Effector CD4-positive, alpha-beta T cell (primary cell): ENCODE results near the gene ATP2B2.
"Not testable (repeated sequence)": the region's sequence is repeated elsewhere in the genome, so short reads cannot be mapped to it uniquely, and the experiment has no call there.

Experiments
- DNase-seq: peaks from one replicate; pipeline ENCODE4 v3.0.0-alpha.2; 2020

Gene ATP2B2

DNA sequence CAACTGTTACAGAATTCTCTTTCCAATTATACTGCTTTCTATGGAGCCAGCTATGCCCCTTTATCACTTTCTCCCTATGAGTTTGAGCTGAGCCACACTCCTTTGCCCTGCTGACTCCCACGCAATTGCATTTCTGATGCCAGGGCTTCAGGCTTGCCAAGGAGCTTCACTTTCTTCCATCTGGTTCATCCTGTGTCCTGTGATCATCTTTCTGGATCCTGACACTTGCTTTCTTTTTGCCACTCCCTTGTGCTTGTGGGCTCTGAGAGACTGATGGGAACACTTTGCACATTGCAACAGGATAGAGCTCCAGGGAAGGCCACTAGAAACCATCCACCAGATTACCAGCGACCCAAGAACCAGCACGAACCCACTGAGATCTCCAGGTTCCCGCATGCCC lies 107.5 kb downstream of the ATP2B2 start:
- no peak for DNase-seq

DNA sequence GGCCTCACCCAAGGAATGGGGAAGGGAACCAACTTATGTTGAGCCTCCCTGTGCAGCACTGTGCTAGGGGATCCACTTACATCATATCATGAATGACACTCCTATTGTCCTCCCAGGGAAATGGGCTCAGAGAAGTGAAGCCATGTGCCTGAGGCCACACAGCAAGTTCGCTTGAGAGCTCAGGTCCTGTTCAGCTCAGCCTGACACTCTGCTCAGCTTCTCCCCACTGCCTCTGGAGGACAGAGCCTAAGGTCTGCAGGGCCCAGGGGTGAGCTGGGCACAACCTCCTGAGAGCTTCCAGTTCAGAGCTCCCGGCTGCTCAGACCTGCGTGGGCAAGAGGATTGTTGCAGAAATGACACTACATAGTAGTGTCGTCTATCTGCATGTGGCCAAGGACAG lies 108.5 kb downstream of the ATP2B2 start:
- no peak for DNase-seq

DNA sequence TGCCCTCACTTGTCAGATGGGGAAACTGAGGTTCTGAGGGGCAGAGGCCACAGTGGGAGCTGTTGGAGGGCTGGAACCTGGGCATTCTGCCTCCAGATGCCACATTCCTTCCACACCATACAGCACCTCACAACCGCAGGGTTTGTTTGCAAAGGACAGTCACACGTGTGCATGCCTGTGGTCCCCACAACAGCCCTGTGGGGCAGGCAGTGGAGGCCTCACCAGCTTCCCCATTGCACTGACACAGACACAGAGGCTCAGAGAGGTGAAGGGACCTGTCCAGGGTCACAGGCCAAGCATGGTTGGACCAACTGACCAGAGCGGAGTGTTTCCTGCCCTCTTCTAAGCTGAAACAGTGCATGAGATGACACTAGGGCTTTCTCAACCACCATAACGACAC lies 109.3 kb downstream of the ATP2B2 start:
- DNase-seq: no peak

DNA sequence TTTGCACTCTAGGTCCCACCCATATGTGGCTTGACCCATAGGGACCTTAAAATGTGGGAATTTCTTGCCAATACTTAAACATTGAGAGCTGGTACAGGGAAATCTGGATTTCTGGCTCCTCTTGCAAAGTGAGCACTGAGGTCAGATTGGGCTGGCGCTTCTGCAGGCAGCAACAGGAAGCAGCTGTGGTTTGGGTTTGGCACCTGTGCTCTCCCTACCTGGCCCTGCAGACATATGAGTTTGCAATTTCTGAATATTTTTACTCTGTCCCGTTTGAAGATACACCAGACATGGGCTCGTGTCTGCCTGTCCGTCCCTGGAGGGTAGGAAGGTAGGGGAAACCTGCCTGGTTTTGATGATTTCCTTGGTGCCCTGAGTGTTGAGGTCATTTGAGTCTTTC lies 109.7 kb downstream of the ATP2B2 start:
- DNase-seq: peak; percentile 14

DNA sequence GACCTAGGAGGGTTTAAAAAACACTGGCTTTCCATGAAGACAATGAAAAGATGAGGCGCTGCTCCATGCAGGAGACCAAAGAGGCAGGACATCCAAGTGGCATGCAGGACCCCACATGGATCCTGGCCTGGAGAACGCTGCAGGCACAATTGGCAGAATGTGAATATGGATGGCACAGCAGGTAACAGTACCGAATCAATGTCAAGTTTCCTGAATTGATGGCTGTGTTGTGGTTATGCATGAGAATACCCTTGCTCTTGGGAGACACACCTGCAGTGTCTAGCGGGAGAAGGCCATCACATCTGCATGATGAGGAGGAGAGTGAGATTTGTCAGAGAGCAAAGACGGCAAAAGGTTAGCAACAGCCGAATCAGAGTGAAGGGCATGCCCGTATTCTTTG lies 110.2 kb downstream of the ATP2B2 start:
- DNase-seq: no peak

DNA sequence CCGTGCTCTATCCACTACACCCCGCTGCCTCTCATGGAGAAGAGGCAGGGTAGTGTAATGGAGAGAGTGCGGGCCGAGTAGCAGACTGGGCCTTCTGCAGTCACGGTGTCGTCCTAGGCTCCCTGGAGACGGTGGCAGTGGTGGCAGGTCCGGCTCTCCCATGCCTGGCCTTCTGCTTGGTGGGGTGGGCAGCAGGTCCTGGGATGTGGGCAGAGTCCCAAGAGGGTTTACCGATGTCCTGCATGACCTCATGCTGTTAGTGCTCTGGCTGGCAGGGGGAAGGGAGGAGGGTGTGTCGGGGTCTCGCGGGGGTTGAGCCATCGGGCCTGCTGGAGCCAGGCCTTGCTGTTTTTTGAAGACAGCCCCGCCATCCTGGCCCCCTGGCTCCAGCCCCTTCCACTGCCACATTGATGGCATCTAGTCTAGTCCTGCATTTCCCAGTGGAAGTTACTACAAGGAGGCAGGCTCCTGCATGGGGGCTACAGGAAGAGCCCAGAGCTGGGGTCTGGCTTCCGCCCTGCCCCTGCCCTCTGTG lies 110.8 kb downstream of the ATP2B2 start:
- DNase-seq: no peak

DNA sequence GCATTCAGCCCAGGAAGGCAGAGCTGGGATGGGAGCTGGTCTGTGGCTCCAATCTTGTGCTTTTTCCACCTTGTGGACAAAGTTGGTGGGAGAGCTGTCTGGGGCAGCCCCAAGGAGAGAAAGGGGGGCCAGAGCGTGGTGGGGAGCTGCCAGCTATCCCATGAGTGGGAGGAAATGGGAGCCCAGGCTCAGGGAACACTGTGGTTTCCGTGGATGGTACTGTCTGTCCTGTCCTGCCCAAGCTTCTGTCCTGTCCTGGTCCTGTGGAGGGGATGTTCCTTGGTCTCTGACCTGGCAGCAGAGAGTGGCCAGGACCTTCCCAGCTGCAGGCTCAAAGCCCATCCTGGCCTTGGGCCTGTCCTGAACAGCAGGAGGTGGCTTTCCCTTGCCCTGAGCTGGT lies 111.9 kb downstream of the ATP2B2 start:
- DNase-seq: no peak

DNA sequence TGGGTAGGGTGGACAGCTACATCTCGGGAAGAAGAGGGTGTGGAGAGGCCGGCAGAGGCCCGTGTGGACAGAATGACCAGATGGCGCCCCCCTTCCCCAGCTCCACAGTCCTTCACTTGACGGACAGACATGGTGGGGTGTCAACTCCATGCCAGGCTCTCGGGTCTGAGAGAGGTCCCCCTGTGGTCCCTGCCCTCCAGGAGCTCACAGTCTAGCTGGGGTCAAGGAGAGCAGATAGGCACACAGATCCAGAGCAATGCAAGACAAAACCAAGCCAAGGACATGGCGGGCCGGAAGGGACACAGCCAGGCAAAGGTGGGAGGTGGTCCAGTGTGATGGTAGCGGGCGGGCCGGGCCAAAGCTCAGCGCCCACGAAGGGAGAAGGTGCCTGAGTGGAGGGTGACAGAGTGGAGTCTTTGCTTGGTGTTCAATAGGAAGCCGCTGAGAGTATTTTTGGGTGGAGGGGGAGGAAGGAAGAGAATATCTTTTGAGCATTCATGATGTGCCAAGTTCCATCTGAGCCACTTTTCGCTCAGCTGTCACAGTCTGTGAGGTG lies 112.4 kb downstream of the ATP2B2 start:
- DNase-seq: no peak

DNA sequence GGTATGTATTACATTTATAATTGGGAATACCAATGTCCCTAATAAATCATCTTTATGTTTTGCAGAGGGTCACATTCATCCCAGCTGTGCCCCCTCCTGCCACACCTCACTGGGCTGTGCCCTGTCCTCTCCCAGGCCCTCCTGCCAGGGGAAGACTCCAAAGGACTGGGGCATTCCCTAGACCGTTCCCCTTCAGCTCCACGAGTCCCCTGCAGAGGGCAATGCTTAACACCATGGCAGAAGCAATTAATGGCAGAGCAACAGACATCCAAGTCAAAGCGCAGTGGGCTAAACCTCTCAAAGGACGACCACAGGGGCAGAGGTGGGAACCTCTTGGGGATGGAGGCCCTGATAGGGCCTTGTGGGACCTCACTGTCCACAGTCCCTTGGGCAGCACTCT lies 113.1 kb downstream of the ATP2B2 start:
- no peak for DNase-seq

DNA sequence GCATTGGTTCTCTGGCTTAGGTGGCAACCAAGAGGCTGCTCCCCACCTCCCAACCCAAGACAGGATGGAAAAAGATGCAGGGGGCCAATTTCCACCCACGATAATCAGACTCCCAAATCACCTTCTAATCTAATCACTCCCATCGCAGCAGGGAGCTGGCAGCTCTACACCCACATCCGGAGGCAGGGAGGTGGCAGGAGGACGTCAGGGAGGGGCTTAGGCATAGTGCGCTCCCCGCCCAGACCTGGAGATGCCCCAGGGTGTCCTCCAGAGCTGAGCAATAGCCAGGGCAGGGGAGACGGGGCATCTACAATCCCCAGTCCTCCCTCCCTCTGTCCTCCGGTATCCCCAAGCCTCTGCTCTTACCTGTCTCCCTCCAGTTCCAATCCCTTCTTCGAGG lies 114.0 kb downstream of the ATP2B2 start:
- no peak for DNase-seq

DNA sequence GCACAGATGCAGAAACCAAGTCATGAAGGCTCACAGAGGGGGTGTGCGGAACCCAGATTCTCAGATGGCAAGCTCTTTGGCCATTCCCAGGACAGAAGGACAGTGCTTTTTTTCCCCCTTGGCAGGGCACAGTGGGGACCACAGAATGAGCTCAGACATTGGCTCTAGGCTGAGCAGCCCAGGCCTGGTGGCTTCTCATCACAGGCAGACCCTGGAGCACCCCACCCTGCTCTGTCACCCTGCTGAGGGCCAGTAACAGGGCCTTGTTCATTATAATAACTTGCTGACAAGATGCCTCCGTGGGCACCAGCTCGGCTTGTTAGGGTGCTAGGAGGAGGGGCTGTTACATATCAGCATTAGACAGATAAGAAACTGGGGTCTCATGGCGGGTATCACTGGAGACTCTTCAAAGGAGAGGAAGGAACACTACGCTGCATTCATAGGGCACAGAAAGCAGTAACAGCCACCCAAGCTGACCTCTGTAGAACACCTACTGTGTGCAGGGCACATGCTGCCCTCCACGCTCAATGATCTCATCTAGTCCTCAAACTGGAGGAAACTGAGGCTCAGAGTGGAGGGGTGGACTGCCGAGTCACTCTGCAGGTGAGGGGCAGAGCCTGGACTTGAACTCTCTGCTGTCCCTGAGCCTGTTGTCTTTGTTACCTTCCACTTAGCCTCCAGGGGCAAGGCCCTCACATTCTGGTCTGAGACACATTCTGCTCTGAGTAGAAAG lies 114.6 kb downstream of the ATP2B2 start:
- DNase-seq: no peak

DNA sequence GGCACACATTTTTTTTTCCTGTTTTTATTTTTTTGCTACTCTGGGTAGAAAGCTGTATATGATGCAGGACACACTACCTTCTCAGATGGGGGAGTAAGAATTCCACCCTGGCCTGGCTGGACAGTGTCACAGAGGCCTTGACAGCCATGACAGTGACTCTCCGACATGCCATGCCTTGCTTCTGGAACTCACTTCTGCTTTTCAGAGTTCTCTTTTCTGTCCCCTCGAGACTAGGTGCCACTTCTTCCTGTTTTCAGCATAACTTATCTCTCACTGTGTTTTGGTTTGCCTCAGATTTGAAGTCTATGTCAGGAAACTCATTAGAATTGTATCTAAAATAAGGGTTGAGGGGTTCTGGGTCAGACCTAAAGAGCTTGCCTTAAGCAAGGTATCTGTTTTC lies 115.4 kb downstream of the ATP2B2 start:
- DNase-seq: no peak

DNA sequence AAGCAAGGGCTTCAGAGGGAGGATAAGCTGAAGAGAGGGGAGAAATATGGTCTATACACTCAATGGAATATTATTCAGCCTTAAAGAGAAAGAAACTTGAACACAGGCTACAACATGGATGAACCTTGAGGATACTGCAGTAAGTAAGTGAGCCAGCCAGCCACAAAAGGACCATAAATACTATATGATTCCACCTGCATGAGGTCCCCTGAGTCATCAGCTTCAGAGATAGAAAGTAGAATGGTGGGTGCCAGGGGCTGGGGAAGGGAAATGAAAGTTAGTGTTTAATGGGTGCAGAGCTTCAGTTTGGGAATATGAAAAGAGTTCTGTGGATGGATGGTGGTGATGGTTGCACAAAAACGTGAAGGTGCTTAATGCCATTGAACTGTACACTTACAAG lies 116.0 kb downstream of the ATP2B2 start:
- no peak for DNase-seq

DNA sequence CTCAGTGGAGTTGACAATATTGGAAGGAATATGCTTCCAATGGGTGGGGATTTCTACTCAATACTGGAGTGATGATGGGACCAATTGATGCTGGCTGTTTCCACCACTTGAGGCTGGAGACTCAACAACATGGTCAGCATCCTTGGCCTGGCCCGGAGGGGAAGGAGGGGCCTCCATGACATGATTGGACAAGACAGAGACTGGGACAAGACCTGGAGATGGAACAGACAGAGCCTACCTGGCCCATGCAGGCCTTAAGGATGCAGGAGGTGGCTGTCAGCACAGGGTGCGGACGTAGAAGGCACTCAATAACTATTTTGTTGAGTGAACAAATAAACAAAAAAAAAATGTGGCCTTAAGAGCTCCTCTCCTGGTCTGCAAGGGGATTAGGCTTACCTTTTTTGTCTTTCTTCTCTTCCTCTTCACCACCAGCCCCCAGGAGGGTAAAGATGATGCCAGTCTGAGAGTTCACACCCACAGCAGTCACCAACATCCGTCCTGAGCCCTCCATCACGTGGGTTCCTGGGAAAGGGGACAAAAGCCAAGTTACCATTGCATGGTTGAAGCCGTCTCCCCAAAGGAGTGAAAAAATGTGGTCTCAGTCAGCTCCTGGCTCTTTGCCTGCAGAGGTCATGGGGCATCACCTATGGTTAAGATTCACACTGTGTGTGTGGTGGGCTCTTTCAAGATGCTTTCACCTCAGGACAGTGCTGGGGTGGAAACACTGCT lies 117.3 kb downstream of the ATP2B2 start:
- no peak for DNase-seq

DNA sequence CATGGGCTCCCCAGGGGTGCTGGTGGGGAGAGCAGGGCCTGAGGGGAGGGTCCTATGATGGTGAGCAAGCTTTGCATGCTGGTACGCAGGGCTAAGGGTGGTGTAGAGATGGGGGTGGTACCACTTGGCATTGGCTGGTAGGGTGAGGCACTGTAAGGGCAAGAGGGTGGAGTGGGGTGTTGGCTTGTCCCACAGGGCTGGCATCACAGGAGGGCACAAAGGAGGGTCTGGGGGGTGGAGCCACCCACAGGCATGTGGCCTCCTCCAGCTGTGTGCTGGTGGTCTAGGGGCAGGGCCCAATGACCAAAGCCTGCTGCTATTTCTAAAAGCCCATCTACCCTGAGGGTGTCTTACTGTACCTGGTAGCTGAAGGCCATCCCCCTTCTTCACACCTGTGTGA lies 119.3 kb downstream of the ATP2B2 start:
- no peak for DNase-seq

DNA sequence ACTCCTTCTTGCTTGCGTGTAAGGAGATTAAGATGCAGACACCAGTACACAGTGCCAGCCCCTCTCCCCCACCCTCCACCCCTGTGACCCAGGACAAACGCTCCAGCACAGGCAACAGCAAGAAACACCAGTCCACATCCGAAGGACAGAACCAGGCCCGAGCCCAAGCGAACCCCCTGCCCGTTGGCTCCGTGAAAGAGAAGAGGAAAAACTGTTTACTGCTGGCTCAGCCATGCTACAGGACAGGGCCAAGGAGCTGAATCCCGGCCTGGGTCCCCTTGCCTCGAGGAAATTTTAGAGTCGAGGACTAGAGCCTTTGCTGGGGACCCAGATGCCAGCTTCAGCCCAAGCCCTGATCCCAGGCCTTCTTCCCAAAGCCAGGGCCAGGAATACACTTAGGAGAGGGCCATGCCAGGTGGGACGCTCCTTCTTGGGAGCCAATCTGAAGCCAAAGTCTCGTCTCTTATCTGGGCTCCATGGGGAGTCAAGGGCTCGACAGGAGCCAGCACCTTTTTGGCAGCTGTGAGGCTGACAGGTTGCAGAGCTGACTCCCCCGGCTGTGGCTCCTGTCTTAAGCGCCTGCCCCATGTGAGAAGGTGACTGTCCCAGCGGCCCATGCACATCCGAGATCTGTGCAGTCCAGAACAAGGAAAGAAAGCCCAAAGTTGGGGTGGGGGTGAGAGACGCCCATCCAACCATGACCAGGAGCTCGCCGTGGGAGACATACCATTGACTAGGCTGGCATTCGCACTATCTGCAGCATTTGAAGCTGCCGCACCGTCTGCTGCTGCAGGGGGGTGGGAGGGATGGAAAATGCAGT lies 120.6 kb downstream of the ATP2B2 start:
- DNase-seq: no peak

DNA sequence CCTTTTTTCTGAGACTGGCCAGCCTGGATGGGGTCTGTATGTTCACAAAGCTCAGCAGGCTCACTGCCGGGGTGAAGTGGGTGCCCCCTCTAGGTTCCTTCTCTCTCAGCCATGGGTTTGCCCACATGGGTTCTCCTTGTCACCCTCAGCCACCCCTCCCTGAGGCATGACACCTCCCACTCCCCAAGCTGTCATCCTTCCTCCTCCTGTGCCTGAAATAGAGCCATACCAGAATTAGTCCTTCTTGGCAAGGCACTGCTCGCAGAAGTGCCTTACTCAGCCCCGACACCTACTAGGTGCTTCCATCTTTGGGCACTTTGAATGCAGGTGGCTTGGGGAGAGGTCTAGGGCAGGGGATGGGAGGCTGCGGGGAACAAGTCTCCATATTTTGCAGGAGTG lies 121.5 kb downstream of the ATP2B2 start:
- no peak for DNase-seq

DNA sequence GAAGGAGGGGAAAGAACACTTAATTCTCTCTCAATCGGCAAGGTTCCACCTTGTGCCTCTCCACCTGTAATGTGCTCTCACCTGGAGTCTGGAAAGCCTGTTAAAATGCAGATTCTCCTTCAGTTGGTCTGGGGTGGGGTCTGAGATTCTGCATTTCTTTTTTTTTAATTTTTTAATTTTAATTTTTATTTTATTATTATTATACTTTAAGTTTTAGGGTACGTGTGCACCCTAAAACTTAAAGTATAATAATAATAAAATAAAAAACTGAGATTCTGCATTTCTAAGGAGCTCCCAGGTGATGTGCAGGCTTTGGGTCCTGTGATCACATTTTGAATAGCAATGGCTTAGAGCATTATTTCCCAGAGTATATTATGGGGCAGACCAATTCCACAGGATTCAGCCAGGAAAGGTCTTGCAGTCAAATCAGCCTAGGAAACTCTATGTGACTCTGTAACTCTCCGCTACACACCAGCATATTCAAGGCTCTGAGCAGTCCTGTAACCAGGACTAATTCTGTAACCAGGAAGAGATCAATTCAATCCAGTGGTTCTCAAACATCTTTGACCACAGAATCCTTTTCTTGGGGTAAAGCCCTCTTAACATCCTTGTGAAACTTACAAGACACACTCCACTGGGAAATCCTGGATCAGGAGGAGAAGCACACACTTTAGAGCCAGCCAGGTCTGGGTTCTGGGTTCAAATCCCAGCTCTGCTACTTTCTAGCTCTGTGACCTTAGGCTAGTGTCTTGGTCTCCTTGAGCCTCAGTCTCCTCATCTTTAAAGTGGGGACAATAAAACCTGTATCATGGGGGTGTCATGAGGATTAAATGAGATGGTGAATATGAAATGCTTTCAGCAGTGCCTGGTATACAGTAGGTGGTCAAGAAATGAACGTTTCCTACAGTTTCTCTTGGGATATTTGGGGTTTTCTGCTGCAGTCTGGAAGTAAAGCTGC lies 122.2 kb downstream of the ATP2B2 start:
- DNase-seq: no peak

DNA sequence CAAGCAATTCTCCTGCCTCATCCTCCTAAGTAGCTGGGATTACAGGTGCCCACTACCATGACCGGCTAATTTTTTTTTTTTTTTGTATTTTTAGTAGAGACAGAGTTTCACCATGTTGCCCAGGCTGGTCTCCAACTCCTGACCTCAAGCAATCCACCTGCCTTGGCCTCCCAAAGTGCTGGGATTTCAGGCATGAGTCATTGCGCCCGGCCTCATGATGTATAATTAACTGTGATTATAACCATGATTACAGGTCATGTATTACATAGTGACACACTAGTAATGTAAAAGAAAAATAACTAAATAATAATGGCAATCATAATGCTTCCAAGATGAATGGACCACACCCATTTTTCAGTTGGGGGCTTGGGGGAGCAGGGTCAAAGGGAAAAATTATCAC lies 122.9 kb downstream of the ATP2B2 start:
- not testable (repeated sequence) for DNase-seq

DNA sequence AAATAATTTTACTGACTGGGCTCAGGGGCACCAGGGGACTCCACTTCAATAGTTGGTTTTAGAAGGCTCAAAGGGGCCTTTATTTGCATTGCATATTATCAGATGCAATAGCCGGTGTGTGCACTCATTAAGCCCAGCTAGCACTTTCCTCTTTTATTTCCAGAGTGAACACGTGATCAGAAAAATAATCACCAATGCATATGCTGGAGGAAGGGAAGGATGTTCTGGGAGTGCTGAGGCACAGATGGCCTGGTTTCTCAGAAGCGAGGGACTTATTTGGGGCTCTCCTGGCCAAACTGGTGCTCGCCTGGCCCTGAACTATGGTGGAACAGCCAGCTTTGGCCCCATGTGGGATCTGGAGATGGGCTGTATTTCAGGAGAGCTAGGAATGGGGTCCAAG lies 124.0 kb downstream of the ATP2B2 start:
- no peak for DNase-seq

DNA sequence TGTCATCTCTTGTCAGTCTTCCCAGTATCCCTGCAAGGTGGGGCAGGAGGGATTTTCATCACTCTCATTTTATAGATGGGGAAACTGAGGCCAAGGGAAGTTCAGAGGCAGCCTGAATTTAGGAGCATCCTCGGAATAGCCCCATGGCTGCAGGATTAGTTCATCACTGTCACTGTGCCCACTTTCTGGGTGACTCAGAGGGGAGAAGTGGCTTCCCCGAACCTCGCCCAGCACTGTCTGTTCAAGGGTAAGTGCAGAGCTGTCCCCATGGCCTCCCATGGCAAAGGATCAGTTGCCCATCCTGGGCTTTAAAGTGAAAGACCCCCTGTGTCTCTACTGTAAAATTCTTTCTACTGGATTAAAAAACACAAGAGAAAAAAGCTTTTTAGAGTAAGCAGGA lies 124.5 kb downstream of the ATP2B2 start:
- DNase-seq: no peak

DNA sequence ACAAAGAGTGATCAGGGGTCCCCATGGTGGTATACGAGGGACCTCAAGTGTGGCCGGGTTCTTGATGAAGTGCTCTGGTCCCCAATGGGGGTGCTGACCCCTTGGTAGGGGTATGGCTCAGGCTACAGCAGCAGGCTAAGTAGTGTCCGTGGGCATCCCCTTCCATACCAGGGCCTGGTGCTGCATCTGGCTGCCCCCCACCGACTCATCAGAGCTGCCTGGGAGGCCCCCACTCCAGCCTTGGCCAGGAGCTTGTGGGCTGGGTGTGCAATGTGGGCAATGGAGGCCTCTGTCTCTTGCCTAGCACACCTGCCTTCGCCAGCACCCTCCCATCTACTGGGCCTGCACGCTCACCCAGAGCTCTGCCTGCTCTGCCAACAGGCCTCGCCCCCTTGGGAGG lies 125.4 kb downstream of the ATP2B2 start:
- no peak for DNase-seq
